Measurements from ENCODE around the gene ABHD12B.
A peak's percentile ranks its signal among the peaks of the same experiment; 100 is the strongest.

Gene ABHD12B

DNA sequence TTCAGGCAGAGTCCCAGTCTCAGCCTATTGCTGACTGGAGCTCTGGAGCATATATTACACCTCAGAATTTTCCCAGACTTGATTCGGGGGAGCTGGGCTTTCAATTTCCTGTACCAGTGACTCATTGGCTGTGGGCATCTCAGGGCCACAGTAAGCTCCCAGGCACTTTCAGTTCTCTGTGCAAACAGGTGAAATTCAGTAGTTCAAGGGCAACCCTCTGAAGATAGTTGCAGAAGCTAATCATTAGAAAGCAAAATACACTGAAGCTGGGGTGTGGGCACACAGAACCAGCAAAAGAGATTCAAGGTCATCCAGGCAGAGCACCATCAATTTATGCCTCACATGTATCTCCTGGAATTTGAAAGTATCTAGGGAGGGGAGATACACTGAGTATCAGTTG, 32.8 kb upstream of the ABHD12B start:
- no peak for DNase-seq (ENCODE audit: low spot score)

DNA sequence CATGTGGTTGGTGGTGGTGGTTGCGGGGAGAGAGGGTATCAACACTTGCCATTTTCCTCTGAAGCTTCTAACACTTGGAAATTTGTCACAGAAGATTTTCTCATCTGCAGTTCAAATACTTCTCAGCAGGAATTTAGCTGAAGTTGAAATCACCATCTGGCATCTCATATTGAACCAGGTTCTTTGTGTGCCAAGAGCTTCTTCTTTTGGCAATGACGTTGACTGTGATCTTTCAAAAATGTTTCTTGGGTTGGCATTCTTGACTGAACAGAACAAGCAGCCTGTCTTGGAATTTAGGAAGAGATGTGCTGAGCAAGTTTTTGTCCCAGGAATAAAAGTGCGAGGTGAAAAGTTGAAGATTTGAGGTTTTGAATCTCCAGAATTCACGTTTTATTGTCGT, 32.2 kb upstream of the ABHD12B start:
- DNase-seq (ENCODE audit: low spot score), result no peak

DNA sequence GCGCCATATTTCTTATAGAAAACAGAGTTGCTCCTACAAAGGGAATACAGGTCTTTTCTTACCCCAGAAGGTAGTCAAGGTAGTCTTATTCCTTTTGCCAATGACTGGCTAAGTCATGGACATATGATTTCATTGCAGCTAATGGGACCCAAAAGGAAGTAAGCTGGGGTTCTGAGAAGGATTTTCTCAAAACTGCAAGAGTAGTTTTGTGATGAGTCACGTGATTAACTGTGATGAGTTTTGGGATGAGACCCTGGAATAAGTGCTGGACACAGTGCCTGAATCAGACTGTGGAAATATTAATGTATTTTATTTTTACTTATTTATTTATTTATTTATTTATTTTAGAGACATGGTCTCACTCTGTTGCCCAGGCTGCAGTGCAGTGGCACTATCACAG, 27.5 kb upstream of the ABHD12B start:
- DNase-seq (ENCODE audit: low spot score), result no peak

DNA sequence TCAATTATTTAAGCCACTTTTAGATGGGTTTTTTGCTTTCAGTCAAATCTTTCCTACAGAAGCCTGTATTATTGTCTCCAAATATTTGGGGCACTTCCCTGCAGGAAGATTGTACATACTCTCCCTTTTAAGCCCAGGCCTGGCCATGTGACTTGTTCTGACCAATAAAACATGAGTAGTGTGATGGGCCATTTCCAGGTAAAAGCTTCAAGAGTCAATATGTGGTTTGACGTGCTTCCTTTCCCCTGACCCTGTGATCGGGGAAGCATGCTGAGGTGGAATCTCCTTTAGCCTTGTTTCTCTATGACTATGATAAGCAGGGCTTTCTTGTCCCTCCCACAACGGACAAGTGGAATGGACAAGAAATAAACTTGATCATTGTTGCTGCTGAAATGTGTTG, 26.7 kb upstream of the ABHD12B start:
- DNase-seq (ENCODE audit: low spot score), result no peak

DNA sequence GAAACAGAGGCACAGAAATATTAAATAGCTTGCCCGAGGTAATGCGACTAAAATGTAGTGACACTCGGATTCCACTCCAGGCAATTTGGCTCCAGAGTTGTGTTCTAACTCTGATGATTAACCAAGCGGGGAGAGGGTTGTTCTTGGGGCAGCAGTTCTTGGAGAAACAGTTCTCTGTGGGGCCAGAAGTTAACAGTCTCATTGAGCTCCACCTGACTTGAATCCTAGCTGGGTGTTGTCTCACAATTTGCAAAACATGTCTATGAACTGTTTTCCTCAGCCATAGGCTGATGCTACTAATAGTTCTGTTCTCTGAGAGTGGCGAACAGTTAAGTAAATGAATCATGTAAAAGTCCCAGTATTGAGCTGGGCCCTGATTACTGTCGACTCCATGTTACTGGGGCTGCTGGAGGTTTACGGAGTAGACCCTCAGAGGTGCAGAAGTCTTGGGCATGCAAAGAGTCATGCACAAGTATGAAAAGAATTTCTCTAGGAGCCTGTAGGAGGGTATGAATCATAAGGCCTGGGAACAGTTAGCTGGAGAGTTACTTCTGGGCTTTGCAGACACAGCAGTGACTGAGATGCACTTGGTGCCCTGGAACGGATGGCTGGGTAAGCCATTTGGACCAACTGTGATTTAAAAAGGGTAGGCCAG, 25.5 kb upstream of the ABHD12B start:
- peak; percentile 82 for DNase-seq (ENCODE audit: low spot score)

DNA sequence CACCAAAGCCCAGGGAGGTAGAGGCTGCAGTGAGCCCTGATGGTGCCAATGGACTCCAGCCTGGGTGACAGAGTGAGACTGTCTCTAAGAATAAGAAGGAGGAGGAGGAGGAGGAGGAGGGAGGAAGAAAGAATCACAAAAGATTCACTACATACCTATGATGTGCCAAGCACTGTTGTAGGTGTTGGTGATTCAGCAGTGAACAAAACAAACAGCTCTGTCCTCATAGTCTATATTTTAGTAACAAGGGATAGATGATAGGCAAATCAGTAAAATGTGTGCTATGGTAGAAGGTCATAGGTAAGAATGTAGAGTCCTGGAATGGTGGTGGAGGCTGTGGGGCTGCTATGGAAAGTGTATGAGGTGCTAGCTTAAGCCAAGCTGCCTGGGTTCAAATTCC, 18.0 kb upstream of the ABHD12B start:
- no peak for DNase-seq (ENCODE audit: low spot score)

DNA sequence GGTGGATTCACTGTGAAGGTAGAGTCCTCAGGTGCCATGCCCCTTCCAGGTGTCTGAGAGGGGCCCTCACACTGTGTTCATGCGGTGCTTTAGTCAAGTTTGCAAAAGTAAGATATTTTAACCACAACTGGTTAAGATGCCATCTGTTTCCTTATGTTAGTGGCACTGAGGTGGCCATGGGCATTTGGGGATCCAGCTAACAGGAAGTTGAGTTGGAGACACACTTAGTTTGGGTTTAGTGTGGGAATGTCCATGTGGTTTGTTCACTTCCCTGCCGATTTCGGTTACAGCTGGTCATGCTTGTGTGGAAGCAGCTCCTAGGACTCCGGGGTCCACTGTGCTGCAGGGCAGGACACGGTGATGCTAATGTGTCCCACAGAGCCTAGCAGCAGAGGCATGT, 17.3 kb upstream of the ABHD12B start:
- DNase-seq (ENCODE audit: low spot score), result no peak

DNA sequence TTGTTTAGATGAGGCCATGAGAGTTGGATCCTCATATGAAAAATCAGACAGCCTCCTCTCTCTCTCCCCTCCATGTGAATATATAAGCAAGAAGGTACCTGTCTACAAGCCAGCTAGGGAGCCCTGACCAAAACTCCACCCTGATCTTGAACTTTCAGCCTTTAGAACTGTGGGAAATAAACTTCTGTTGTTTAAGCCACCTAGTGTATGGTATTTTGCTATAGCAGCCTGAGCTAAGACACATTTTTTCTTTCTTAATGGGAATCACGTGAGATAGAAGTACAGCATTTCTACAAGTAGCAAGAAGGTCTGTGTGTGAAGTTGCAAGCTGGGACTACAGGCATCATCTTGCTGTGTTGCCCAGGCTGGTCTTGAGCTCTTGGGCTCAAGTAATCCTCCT, 16.3 kb upstream of the ABHD12B start:
- DNase-seq (ENCODE audit: low spot score), result no peak

DNA sequence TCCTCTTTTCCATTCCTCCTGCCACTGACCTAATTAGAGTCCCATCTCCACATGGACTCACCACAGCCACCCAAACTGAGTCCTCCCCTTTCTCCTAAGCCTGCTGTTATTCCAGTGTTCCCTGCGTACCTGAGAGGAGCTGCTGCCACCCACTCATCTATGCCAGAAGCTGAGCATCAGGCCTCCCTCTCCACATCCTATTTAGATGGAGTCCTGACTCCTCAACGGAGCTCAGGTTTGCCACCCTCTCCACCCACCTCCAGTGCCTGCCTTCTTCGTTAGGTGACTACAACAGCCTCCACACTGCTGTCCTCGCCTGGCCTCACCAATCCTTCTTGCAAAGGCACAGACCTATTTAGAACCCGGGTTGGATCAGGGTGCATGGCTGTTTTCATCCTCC, 15.2 kb upstream of the ABHD12B start:
- no peak for DNase-seq (ENCODE audit: low spot score)

DNA sequence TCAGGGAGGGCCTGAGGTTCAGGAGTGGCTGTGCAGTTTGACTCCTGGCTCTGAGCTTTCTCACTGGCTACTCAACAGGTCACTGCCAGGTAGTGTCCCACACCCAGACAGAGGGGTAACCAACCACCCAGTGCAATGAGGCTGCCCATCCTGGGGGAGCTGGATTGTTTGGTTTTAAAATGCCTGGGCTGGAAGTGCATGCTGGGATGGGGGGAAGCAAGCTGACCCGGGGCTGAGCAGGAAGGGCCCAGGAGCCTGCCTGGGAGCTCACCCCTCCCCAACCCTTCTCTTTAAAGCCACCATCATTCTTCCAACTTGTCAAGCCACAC, 12.6 kb upstream of the ABHD12B start:
- no peak for DNase-seq (ENCODE audit: low spot score)

DNA sequence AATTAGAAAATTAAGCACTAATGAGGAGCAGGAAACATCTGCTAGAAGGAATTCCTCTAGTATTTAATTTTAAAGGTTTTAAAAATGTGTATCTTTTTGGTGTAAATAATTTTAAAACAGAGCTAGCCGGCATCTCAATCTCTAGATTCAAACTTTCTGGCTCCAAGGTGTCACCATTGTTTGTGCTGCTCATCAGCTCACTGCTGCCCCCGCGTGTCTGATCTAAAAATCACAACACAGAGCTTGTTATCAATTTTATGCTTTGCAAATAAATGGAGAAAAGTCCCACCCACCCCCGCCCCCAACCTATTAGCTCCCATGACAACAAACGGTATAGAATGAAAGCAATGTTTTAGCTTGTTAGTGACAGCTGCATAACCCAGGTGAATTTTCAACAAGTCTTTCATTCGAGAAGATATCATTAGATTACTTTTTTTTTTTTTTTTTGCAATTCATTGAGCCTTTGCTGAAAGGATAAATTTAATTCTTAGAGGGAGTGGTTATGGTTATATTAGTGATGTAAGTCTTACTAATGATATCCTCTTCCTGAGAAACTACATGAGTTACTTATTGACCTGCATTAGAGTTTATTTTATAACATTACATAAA, 11.3 kb upstream of the ABHD12B start:
- DNase-seq (ENCODE audit: low spot score), result peak; percentile 66

DNA sequence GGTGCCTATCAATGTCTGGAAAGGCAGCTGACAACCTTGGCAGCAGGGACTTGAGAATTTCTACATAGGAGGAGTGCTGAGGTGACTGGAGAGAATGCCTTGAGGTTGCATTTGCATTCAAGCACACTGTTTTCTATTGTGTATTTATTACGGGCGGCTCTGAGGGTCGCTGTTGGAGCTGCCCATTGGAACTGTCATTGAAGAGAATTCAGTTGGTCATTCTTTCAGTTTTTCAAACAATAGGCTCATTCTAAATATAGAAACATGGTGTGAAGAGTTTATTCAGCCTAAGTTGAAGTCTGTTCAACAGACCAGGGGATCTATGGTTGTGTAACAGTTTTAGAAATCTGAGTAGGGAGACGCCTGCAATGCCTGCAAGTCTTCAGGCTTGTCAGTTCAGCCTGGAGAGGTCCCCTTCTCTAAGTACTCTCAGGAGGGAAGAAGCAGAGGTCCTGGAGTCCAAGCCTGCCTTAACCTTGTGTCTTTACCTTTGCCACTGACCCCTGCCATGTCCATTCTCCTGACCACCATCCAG, 9.8 kb upstream of the ABHD12B start:
- no peak for DNase-seq (ENCODE audit: low spot score)

DNA sequence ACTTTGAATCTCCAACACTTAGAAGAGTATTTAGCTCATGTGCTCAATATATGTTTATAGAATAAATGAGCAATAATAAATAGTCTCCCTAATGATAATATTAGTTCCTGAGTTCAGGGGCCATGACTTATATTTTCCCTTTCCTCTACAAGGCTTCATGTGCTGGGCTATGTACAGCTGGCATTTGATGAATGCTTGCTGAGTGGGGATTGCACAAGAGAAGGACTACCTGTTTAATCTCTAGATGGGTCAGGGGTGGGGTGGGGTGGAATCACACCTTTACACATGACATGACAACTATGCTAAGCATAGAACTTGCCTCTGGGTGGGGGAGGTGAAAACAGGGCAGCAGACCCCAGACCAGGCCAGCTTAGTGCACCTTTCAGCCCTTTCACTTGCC, 7.6 kb upstream of the ABHD12B start:
- DNase-seq (ENCODE audit: low spot score), result no peak

DNA sequence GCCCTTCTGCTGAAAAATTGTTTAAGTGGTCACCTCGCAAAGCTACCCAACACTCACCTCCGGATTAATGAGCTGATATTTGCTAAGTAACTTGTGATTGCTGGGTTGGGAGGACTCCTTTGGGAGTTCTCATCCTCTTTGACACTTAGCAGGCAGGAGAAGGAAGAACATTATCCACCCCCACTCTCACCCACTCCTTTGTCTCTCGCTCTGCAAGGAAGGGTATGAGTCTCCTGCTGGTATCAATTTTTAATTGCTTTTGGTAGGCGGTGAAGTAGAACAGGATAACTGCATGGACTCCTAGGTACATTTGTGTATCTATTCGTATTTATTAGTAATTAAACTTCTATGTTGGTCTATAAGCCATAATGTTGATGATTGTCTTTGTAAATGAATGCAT, 6.9 kb upstream of the ABHD12B start:
- no peak for DNase-seq (ENCODE audit: low spot score)

DNA sequence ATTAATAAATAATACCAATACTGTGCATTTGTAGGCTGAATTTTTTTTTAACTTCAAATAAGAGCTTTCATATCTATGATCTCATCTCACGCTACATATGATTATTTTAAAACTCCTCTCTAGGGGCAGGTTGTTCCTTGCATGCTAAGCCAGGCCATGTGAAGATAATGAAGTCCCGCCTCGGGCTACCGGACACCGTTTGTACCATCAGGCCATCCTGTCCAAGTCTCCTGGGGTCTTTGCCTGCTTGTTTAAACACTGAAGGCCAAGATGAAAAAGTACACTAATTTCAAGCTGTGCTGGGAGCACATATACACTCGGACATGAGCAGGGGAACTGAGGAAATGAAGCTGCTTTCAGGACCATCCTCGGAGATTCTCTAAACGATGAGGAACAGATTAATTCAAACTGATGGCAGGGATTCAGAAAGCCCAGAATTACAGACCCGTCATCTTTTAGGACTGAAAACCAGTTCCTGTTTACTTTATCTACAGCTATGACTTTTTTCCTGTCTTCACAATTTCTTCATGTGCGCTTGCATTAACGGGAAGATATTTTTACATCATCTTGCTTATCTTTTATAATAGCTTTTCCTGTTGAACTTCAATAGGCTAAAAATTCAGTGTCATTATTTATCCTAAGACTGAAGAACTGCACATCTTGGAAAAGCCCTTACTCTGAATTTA, 6.3 kb upstream of the ABHD12B start:
- DNase-seq (ENCODE audit: low spot score), result peak; percentile 39

DNA sequence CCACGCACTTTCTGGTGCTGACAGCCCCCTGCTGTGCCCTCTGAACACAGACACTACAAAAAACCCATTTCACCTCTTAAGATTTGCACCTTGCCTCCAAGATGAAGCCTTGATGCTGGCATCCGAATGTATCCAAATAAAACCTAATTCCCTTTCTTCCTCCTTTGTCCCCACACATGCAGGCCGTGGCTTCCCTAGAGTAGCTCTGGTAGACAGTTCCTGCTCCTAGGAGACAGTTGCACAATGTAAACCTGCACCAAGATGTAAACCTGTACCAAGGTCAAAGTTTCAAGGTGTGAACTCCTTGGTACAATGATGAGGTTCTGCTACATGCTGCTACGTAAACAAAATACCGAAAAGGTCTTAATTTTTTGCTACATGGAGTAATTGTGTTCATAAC, 625 bp upstream of the ABHD12B start:
- no peak for DNase-seq (ENCODE audit: low spot score)

DNA sequence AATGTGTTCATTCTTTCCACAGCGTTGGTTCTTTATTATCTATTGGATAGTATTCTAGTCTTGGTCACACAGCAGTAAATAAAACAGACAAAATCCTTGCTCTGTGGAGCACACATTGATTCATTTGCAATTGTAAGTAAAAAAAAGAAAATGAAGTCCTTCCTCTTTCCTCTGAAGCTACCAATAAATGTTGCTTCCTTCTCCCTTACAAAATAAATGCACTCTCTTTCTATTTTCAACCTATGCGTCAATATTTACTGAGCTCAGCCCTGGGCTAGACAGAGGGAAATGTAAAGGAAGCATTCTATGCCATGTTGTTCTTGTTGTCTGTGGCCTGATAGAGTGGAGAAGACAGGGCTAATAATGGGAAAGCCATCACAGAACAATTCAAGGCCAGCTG, 2.9 kb downstream of the ABHD12B start:
- DNase-seq (ENCODE audit: low spot score), result no peak

DNA sequence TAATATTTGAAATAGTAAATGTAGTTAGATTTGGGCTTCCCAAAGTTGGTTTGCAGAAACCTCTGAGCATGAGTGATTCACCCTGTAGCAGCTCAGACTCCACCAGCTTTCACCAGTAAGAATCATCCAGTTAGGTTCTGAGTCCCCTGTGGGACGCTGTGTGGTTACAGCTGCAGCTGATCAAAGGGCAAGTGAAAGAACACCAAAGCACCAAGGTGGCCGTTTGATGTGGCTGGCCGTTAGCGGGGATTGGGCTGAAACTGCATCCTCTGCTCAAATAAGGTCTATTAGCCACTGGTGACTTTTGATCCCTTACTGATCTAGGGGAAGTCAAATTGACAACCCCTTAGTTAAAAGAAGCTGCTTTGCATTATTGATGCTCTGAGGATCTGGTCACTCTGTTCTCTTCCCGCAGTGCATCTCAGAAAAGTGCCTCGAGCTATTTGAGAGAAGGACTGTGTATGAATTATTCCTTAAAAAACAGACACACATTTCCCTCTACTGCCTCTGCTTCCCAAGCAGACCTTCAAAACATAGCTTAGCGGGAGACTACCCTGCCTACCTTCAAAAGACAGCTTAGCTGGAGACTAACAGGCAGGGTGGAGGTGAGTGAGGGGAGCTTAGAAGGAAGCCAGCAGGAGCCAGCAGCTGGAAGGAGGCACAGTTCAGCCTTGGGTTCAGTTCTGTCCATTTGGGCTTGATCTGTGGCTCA, 3.7 kb downstream of the ABHD12B start:
- peak; percentile 39 for DNase-seq (ENCODE audit: low spot score)

DNA sequence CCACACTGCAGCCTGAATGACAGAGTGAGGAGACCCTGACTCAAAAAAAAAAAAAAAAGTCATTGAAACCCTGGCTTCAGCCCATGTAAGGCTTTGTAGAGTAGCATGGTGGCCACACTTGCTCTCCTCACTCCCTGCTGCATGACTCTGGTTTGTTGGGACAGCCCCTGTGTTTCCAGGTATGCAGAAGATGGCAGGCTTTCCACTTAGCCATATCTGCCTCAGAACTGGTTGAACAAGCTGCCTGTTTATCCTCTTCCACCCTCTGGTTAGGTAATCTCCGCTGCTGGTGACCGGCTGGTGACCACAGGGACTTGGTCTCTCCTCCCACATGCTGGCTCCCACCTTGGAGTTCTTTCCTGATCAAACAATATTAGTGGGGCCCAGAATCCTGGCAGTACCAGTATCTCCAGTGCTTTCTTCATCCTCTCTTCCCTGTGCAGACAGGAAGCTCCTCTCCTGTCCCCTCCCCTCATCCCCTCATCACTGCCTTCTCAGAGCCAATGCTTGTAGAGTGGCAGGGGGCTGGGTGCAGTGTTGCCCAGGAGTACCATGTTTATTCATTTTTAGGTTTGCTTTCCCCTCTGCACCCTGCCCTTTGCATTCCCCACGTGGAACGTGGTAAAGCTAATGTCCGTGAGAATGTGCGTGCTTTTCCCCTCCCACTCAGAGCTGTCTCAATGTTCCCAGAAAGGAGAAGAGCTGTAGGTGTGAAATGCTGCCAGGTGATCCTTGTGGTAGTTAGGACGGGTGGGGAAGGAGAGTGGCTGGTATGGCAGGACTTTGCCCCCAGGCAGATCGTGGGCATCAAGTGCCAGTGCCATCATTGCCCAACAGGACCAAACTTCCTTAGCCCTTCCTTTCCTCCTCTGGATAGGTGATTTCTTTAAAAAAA, 11.3 kb downstream of the ABHD12B start:
- DNase-seq (ENCODE audit: low spot score), result no peak

DNA sequence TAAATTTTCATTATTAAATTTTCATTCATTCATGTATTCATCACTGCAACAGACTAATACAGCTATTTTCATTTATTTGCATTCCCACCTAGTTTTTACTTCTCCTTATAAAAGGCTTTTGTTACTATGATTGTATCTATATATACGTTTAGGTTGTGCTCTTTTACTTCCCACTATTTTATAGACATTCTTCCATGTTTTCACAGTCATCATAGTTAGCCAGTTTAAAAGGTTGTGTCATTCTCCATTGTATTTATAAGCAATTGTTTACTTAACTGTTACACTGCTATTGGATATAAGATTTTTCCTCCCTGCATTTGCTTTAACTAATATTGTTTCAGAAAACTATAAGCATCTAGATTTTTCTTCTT, 12.0 kb downstream of the ABHD12B start:
- DNase-seq (ENCODE audit: low spot score), result no peak

DNA sequence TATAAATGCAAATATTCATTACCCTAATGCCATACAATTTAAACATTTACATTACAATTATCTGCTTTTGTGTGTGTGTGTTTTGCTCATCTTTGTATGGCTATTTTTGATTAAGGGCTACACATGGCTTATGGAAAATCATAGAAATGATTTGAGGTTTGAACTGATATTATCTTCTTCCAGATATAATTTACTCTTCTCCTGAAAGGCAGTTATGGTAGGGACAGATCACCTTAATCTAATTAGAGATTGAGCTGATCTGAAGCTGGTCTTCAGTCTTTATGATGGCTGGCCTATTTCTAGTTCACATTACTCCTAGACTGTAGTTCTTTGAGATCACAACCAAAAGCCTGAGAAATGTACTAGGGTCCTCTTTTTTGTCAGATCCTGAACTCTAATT, 15.6 kb downstream of the ABHD12B start:
- no peak for DNase-seq (ENCODE audit: low spot score)

DNA sequence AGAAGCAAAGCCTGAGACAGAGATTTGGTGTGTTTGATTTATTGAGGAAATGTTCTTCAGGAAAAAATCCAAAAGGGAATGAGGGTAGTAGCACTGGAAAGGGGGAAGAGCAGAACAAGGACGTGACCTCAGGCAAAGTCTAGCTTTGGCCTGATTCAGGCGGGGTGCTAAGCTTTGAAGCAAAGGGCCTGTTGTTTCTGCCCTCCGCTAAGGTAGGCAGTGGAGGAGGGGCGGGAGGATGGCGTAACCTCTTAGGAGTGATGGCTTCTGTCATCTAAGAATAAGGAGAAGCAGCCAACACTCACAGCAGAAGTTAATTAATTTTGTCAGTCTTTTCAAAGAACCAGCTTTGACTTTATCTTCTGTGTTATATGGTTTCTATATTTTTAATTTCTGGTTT, 20.4 kb downstream of the ABHD12B start:
- no peak for DNase-seq (ENCODE audit: low spot score)
